ENCODE data around the gene KIF15. TPM values are rescaled to one million over a fixed set of nuclear protein-coding genes. Genes with fewer than 3 reads are reported as not detected.

KIF15 gene
- polyA plus RNA-seq, 1 donor from 2014 or later = 5.8 TPM

DNA sequence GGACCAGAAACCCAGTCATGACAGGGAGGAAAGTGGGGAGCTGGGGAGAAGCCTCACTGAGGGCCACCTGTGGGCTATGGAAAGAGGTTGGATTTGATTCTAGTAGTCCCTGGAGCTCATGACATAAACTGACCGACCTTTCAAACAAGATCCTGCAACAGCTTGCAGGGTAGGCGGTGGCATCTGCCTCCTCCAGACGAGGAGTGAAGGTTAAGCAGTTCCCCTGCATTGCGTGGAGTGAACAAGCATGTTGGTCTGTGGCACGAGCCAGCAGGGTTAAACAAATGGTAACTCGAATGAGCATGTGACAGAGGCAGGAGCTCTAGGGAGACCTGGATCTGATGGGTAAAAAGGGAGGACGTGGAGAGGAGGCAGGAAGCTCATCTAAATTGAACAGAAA, 125.5 kb downstream of the KIF15 start:
- Histone ChIP-seq H3K9ac (ENCODE audit: low read length) (no peak overlapping the region), H3K27ac (ENCODE audit: low read length) (no peak overlapping the region), H3K4me3 (ENCODE audit: low read length) (no peak overlapping the region), H3K27me3 (ENCODE audit: insufficient read depth, low read depth, low read length) (no peaks in the 10 kb centered on the region), H4K20me1 (ENCODE audit: insufficient read depth) (no peaks in the 10 kb centered on the region), H3K79me2 (replicated peaks; ENCODE audit: insufficient read depth, low read length) (no peaks in the 10 kb centered on the region), H3K9me3 (ENCODE audit: low read length) (no peaks in the 10 kb centered on the region), H2AFZ (ENCODE audit: low read depth, low read length) (no peak overlapping the region), H3F3A (ENCODE audit: insufficient read depth, low read length, poor library complexity, severe bottlenecking) (no peaks in the 10 kb centered on the region), H3K9me2 (ENCODE audit: insufficient read depth, low read length) (no peaks in the 10 kb centered on the region), H3K36me3 (ENCODE audit: insufficient read depth, low read length) (no peaks in the 10 kb centered on the region), H3K4me2 (ENCODE audit: low read length) (no peak overlapping the region)
- TF ChIP-seq EP300 (conservative IDR thresholded peaks at IDR 0.05; ENCODE audit: poor library complexity, severe bottlenecking) (no peak), RAD21 (conservative IDR thresholded peaks at IDR 0.05) (no peak), MXI1 (conservative IDR thresholded peaks at IDR 0.05; ENCODE audit: poor library complexity, severe bottlenecking) (no peak), TAF1 (IDR thresholded peaks at IDR 0.05; ENCODE audit: low read depth) (no peak), CTCF (IDR thresholded peaks at IDR 0.05; ENCODE audit: poor library complexity, severe bottlenecking) (no peak), POLR2AphosphoS5 (IDR thresholded peaks at IDR 0.05) (no peak), SMC3 (conservative IDR thresholded peaks at IDR 0.05; ENCODE audit: poor library complexity) (no peak), EZH2 (IDR thresholded peaks at IDR 0.05; ENCODE audit: borderline replicate concordance, insufficient read depth, low read length, poor library complexity, severe bottlenecking) (no peak)
- TF ChIP-seq, protein P1, sequence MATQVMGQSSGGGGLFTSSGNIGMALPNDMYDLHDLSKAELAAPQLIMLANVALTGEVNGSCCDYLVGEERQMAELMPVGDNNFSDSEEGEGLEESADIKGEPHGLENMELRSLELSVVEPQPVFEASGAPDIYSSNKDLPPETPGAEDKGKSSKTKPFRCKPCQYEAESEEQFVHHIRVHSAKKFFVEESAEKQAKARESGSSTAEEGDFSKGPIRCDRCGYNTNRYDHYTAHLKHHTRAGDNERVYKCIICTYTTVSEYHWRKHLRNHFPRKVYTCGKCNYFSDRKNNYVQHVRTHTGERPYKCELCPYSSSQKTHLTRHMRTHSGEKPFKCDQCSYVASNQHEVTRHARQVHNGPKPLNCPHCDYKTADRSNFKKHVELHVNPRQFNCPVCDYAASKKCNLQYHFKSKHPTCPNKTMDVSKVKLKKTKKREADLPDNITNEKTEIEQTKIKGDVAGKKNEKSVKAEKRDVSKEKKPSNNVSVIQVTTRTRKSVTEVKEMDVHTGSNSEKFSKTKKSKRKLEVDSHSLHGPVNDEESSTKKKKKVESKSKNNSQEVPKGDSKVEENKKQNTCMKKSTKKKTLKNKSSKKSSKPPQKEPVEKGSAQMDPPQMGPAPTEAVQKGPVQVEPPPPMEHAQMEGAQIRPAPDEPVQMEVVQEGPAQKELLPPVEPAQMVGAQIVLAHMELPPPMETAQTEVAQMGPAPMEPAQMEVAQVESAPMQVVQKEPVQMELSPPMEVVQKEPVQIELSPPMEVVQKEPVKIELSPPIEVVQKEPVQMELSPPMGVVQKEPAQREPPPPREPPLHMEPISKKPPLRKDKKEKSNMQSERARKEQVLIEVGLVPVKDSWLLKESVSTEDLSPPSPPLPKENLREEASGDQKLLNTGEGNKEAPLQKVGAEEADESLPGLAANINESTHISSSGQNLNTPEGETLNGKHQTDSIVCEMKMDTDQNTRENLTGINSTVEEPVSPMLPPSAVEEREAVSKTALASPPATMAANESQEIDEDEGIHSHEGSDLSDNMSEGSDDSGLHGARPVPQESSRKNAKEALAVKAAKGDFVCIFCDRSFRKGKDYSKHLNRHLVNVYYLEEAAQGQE (IDR thresholded peaks at IDR 0.05; ENCODE audit: borderline replicate concordance) = no peak

GRCh38 chr3:44890258-44890657, 128.7 kb downstream of the KIF15 start:
- Histone ChIP-seq H3K9me3 (ENCODE audit: low read length) (no peaks in the 10 kb centered on the region), H3K9ac (ENCODE audit: low read length) (no peak overlapping the region), H4K20me1 (ENCODE audit: insufficient read depth) (no peaks in the 10 kb centered on the region), H3K36me3 (ENCODE audit: insufficient read depth, low read length) (no peaks in the 10 kb centered on the region), H2AFZ (ENCODE audit: low read depth, low read length) (no peak overlapping the region), H3K79me2 (replicated peaks; ENCODE audit: insufficient read depth, low read length) (no peaks in the 10 kb centered on the region), H3K27me3 (ENCODE audit: insufficient read depth, low read depth, low read length) (no peaks in the 10 kb centered on the region), H3K4me3 (ENCODE audit: low read length) (no peak overlapping the region), H3K4me2 (ENCODE audit: low read length) (no peak overlapping the region), H3F3A (ENCODE audit: insufficient read depth, low read length, poor library complexity, severe bottlenecking) (no peaks in the 10 kb centered on the region), H3K9me2 (ENCODE audit: insufficient read depth, low read length) (no peaks in the 10 kb centered on the region), H3K27ac (ENCODE audit: low read length) (no peak overlapping the region)
- TF ChIP-seq RAD21 (conservative IDR thresholded peaks at IDR 0.05) = no peak
- no peak for TF ChIP-seq TAF1 (IDR thresholded peaks at IDR 0.05; ENCODE audit: low read depth)
- no peak for TF ChIP-seq CTCF (IDR thresholded peaks at IDR 0.05; ENCODE audit: poor library complexity, severe bottlenecking)
- TF ChIP-seq SMC3 (conservative IDR thresholded peaks at IDR 0.05; ENCODE audit: poor library complexity) = no peak
- no peak for TF ChIP-seq EZH2 (IDR thresholded peaks at IDR 0.05; ENCODE audit: borderline replicate concordance, insufficient read depth, low read length, poor library complexity, severe bottlenecking)
- TF ChIP-seq POLR2AphosphoS5 (IDR thresholded peaks at IDR 0.05) = no peak
- no peak for TF ChIP-seq MXI1 (conservative IDR thresholded peaks at IDR 0.05; ENCODE audit: poor library complexity, severe bottlenecking)
- TF ChIP-seq, protein P1 (IDR thresholded peaks at IDR 0.05; ENCODE audit: borderline replicate concordance) = no peak
- no peak for TF ChIP-seq EP300 (conservative IDR thresholded peaks at IDR 0.05; ENCODE audit: poor library complexity, severe bottlenecking)

All from neural cell (in vitro differentiated cells).